Sigmoid colon (tissue), 7 donors: Measurements from ENCODE around the gene MS4A18. TPM values are rescaled to one million over a fixed set of nuclear protein-coding genes. Genes with fewer than 3 reads are reported as not detected.

Source experiments
- DNase-seq: peaks from one replicate; pipeline ENCODE4 v3.0.0-alpha.2; 2019
- H3K27ac ChIP-seq, 4 donors: fragments of 200-600 bp; sonication (generic); one replicate each; pipeline ENCODE4 v1.5.1; 2016 to 2019; ENCODE audit warnings: mild to moderate bottlenecking in 1 of 4
- H3K27me3 ChIP-seq, 3 donors: fragments of 200-600 bp; sonication (generic); one replicate each; pipeline ENCODE4 v1.5.1; 2019; ENCODE audit warnings: mild to moderate bottlenecking in 1 of 3
- H3K36me3 ChIP-seq, 4 donors: fragments of 200-600 bp; sonication (generic); one replicate each; pipeline ENCODE4 v1.5.1; 2016 to 2019
- H3K4me1 ChIP-seq, 4 donors: fragments of 200-600 bp; sonication (generic); one replicate each; pipeline ENCODE4 v1.5.1; 2017 to 2019
- H3K4me3 ChIP-seq, 4 donors: fragments of 200-600 bp; sonication (generic); one replicate each; pipeline ENCODE4 v1.5.1; 2017 to 2019; ENCODE audit warnings: mild to moderate bottlenecking in 2 of 4, moderate library complexity in 1 of 4
- H3K9me3 ChIP-seq, 4 donors: fragments of 200-600 bp in 3 of 4; sonication (generic) in 3 of 4; one replicate each; pipeline versions ENCODE4 v1.5.1 to v1.6.1; 2013 to 2019
- CTCF ChIP-seq, 4 experiments: fragments of 450-650 bp in 3 of 4; fragments of 200-600 bp in 1 of 4; IDR thresholded peaks; one replicate each; pipeline ENCODE4 v1.5.1; 2016 to 2019; ENCODE audit warnings: antibody characterized with exemption in 4 of 4, mild to moderate bottlenecking in 3 of 4, moderate library complexity in 2 of 4
- EP300 ChIP-seq, 4 donors: sonication (generic); formaldehyde crosslinking; IDR thresholded peaks; one replicate each; pipeline ENCODE4 v1.6.1; 2017; ENCODE audit warnings: antibody characterized with exemption in 4 of 4
- POLR2A ChIP-seq, 2 donors: fragments of 450-650 bp; IDR thresholded peaks; one replicate each; pipeline ENCODE4 v1.6.1; 2016; ENCODE audit warnings: antibody characterized with exemption in 2 of 2, mild to moderate bottlenecking in 2 of 2, moderate library complexity in 2 of 2
- POLR2AphosphoS5 ChIP-seq, 4 donors: sonication (generic); formaldehyde crosslinking; IDR thresholded peaks; one replicate each; pipeline ENCODE4 v1.6.1; 2017; ENCODE audit warnings: antibody characterized with exemption in 4 of 4
- WGBS, 2 donors: extraction: QIAGEN DNeasy Blood & Tissue Kit; methylation state at CpG; one replicate each; pipeline ENCODE4 v1.1.7; 2013; 5-methylcytosine and 5-hydroxymethylcytosine counted together
- intact Hi-C: fragments of 100-400 bp; cut with DNase I; formaldehyde crosslinking; loops from one replicate; pipeline ENCODE4 v1.15.1; 2023
- polyA plus RNA-seq, 3 donors: library from polyadenylated mRNA; stranded (reverse); fragments of 200-250 nt; gene quantifications; one replicate each; pipeline ENCODE4 v1.2.3, GENCODE V29; 2013
- total RNA-seq, 4 donors: library from RNA; depleted of rRNA; stranded (reverse); fragments of >200 nt; gene quantifications; one replicate each; pipeline ENCODE4 v1.1.0, GENCODE V29; 2016
- donor health status: healthy with polysubstance abuse.
- donor health status: Bipolar disorder and iron deficiency.
- donor health status: healthy.

Gene MS4A18
- total and polyA plus RNA-seq, 7 donors: 0.10 TPM; not detected in 6

GRCh38 chr11:60748821-60749220, 24.3 kb downstream of the MS4A18 start:
- H3K27me3 ChIP-seq: peaks cover 0 to 15% (median 4%) of the 10 kb centered on the region in 3 donors
- no peaks in the 10 kb centered on the region for H3K36me3 ChIP-seq
- H3K4me3 ChIP-seq: no peak overlapping the region
- no peaks in the 10 kb centered on the region for H3K4me1 ChIP-seq
- DNase-seq: no peak
- WGBS, 2 donors: 78 to 85% methylated on average over 8 of the region's 8 CpGs
- intact Hi-C loops: no loop called here
- H3K27ac ChIP-seq: no peak overlapping the region
- TF ChIP-seq POLR2A (IDR thresholded peaks at IDR 0.05) (no peak), POLR2AphosphoS5 (IDR thresholded peaks at IDR 0.05) (no peak), EP300 (IDR thresholded peaks at IDR 0.05) (no peak), CTCF (IDR thresholded peaks at IDR 0.05) (no peak)
- H3K9me3 ChIP-seq: no peaks in the 10 kb centered on the region

- Histone ChIP-seq H3K4me1 (no peaks in the 10 kb centered on the region), H3K36me3 (no peaks in the 10 kb centered on the region), H3K4me3 (no peak overlapping the region), H3K27me3 (peaks cover 0 to 15% (median 4%) of the 10 kb centered on the region in 3 donors), H3K9me3 (no peaks in the 10 kb centered on the region), H3K27ac (no peak overlapping the region)
- DNase-seq: no peak
- intact Hi-C loops: no loop called here
- WGBS, 2 donors: 81 to 83% methylated on average over 3 of the region's 3 CpGs
- TF ChIP-seq POLR2AphosphoS5 (IDR thresholded peaks at IDR 0.05): no peak
- TF ChIP-seq EP300 (IDR thresholded peaks at IDR 0.05): no peak
- TF ChIP-seq CTCF (IDR thresholded peaks at IDR 0.05): no peak
- no peak for TF ChIP-seq POLR2A (IDR thresholded peaks at IDR 0.05)
These were observed 26.4 kb downstream of the MS4A18 start for GRCh38 chr11:60750911-60751310.

GRCh38 chr11:60753309-60753708, 28.8 kb downstream of the MS4A18 start:
- H3K36me3 ChIP-seq: no peaks in the 10 kb centered on the region

GRCh38 chr11:60754887-60755286, 30.4 kb downstream of the MS4A18 start:
- H3K36me3 ChIP-seq: no peaks in the 10 kb centered on the region
- H3K4me1 ChIP-seq: no peaks in the 10 kb centered on the region
- H3K27me3 ChIP-seq: peaks cover 0 to 15% (median 4%) of the 10 kb centered on the region in 3 donors
- H3K9me3 ChIP-seq: no peaks in the 10 kb centered on the region
- intact Hi-C loops: no loop called here
- TF ChIP-seq CTCF (IDR thresholded peaks at IDR 0.05): no peak
- TF ChIP-seq POLR2AphosphoS5 (IDR thresholded peaks at IDR 0.05): no peak
- TF ChIP-seq EP300 (IDR thresholded peaks at IDR 0.05): no peak
- TF ChIP-seq POLR2A (IDR thresholded peaks at IDR 0.05): no peak
- no peak overlapping the region for H3K4me3 ChIP-seq
- WGBS, 2 donors: 85 to 90% methylated on average over 6 of the region's 6 CpGs
- no peak for DNase-seq
- H3K27ac ChIP-seq: no peak overlapping the region

More at GRCh38 chr11:60753309-60753708, 28.8 kb downstream of the MS4A18 start:
- 47 to 67% methylated on average over 4 of the region's 4 CpGs for WGBS, 2 donors
- Histone ChIP-seq H3K27me3 (peaks cover 0 to 15% (median 4%) of the 10 kb centered on the region in 3 donors), H3K4me3 (no peak overlapping the region), H3K27ac (no peak overlapping the region), H3K9me3 (no peaks in the 10 kb centered on the region), H3K4me1 (no peaks in the 10 kb centered on the region)
- intact Hi-C loops: no loop called here
- DNase-seq: no peak
- TF ChIP-seq POLR2A (IDR thresholded peaks at IDR 0.05) (no peak), EP300 (IDR thresholded peaks at IDR 0.05) (no peak), CTCF (IDR thresholded peaks at IDR 0.05) (no peak), POLR2AphosphoS5 (IDR thresholded peaks at IDR 0.05) (no peak)
